Mononuclear cell (primary cell): ENCODE measurements around the gene GIMAP8. TPM values are rescaled to one million over a fixed set of nuclear protein-coding genes. Genes with fewer than 3 reads are reported as not detected.

ENCODE experiments used
- H3K27me3 ChIP-seq: 2 replicates; pipeline ENCODE4 v1.6.0; 2011; ENCODE audit warnings: low read length, control low read depth; ENCODE audit not compliant: insufficient read depth
- H3K4me1 ChIP-seq: 2 replicates; pipeline ENCODE4 v1.5.1; 2011; ENCODE audit warnings: mild to moderate bottlenecking, low read length, control low read depth; ENCODE audit not compliant: insufficient read depth
- H3K4me3 ChIP-seq: 2 replicates; pipeline ENCODE4 v1.5.1; 2011; ENCODE audit warnings: mild to moderate bottlenecking, low read length, moderate library complexity
- H3K9me3 ChIP-seq: 2 replicates; pipeline ENCODE4 v1.5.1; 2011; ENCODE audit warnings: low read depth, mild to moderate bottlenecking, control low read depth, low read length
- total RNA-seq: library from RNA; depleted of rRNA; stranded (reverse); fragments of >200 nt; gene quantifications from one replicate; pipeline ENCODE4 v1.2.3, GENCODE V29; 2012

GIMAP8 gene
- 4.2 TPM for total RNA-seq

GRCh38 chr7:150450491-150451001 is at the start of gene GIMAP8:
GIMAP8 (plus strand) TSS chr7:150450630; CDS start chr7:150466699, 16,069 bp downstream.
- Histone ChIP-seq H3K4me1 (peaks cover 68% of the 10 kb centered on the region), H3K27me3 (no peaks in the 10 kb centered on the region), H3K4me3 (peak within 1 kb of the TSS; percentile 92), H3K9me3 (no peaks in the 10 kb centered on the region)

- Histone ChIP-seq H3K4me3 (no peak overlapping the region), H3K27me3 (no peaks in the 10 kb centered on the region), H3K4me1 (peaks cover 17% of the 10 kb centered on the region), H3K9me3 (no peaks in the 10 kb centered on the region)
These were observed 49.5 kb upstream of the GIMAP8 start for GRCh38 chr7:150400788-150401423.

DNA sequence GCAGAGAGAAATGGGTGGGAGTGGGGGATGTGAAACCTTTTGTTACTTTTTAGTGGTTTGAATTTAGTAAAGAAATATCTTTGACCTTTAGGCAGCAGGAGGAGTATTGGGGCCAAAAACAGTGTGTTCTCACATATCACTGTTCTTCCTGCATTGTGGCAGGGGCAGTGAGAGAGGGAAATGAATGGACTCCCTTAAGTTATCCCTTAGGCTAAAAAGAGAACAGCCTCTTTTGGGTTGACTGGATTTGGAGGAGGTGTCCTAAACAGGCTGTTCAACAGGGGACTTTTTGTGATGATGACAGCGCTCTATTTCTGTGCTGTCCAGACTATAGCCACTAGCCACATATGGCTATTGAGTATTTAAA is 49.0 kb upstream of the GIMAP8 start:
- H3K9me3 ChIP-seq = no peaks in the 10 kb centered on the region
- no peak overlapping the region for H3K4me3 ChIP-seq
- no peaks in the 10 kb centered on the region for H3K27me3 ChIP-seq
- H3K4me1 ChIP-seq = peaks cover 22% of the 10 kb centered on the region

- Histone ChIP-seq H3K9me3 (no peaks in the 10 kb centered on the region), H3K4me1 (peaks cover 25% of the 10 kb centered on the region), H3K27me3 (no peaks in the 10 kb centered on the region)
These were observed 48.4 kb upstream of the GIMAP8 start for GRCh38 chr7:150401861-150402631.

GRCh38 chr7:150402671-150403321 is 47.6 kb upstream of the GIMAP8 start:
- Histone ChIP-seq H3K27me3 (no peaks in the 10 kb centered on the region), H3K9me3 (no peaks in the 10 kb centered on the region), H3K4me3 (no peak overlapping the region), H3K4me1 (peaks cover 28% of the 10 kb centered on the region)

More at GRCh38 chr7:150401861-150402631, 48.4 kb upstream of the GIMAP8 start:
- no peak overlapping the region for H3K4me3 ChIP-seq

- Histone ChIP-seq H3K4me3 (no peak overlapping the region), H3K27me3 (no peaks in the 10 kb centered on the region), H3K9me3 (no peaks in the 10 kb centered on the region), H3K4me1 (peaks cover 28% of the 10 kb centered on the region)
These were observed 46.9 kb upstream of the GIMAP8 start for GRCh38 chr7:150403376-150404171.

DNA sequence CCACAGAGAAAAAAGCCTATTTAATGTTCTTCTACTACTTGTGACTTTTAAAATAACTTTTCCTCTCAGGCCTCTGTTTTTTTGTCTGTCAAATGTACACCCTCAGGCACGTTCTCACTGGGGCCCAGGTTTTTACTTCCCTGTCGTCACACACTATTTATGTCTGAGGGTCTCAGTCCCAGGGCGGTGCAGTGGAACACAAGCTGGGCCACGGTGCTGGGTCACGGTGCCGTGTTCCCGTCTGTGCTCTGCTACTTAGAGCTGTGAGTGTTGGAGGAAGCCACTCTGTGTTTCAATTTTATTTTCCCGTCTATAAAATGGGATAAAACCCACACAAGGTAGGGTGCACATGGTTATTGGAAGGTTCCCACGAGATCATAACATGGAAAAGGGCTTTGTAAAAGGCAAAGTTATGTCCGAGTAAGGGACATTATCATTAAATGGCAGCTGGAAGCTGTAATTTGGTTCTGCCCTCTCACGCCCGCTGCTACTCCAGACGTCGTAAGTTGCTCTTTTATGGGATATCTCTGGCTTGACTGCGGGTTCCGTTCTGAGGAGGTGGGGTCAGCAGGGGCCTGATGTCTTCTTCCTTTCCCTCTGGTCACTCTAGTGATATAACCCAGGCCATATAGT is 46.1 kb upstream of the GIMAP8 start:
- H3K4me3 ChIP-seq = peak overlapping the region; percentile 64
- peaks cover 28% of the 10 kb centered on the region for H3K4me1 ChIP-seq

DNA sequence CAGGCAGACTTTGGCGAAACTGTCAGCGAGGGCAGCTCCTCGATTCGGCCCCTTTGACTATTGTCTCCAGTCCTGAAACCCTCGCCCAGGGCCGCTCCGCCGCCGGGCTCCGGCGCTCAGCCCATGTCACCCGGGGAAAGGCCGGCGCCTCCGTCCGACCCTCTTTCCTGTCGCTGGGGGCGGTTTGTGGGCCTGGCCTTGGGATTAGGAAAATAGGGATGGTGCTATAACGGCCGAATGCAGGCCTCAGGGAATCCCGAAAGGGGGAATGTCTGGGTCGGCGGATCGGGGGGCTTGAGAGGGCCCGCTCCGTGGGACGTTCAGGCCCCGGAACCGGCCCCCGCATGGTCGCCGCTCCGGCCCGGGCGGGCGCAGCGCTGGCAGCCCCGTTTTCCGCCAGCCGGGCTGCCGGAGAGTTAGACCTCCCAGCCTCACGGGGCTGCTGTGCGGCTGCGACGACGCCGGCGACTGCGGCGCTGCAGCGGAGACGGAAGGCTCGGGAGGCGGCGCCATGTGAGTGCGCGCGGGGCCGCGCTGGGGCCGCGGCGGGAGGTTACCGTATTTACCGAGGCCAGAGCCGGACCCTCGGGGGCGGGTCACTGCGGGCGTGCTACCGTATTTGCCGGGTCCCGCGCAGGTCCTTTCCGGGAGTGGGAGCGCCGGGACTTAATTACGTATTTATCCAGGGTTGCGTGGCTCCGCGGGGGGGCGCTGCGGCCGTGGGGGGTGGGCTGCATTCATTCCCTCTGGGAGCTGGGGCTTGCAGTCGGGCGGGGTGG is 45.4 kb upstream of the GIMAP8 start:
- Histone ChIP-seq H3K9me3 (no peaks in the 10 kb centered on the region), H3K4me1 (peaks cover 28% of the 10 kb centered on the region), H3K27me3 (no peaks in the 10 kb centered on the region), H3K4me3 (peak overlapping the region; percentile 64)

More for the DNA sequence above, 46.1 kb upstream of the GIMAP8 start:
- H3K9me3 ChIP-seq = no peaks in the 10 kb centered on the region
- no peaks in the 10 kb centered on the region for H3K27me3 ChIP-seq

DNA sequence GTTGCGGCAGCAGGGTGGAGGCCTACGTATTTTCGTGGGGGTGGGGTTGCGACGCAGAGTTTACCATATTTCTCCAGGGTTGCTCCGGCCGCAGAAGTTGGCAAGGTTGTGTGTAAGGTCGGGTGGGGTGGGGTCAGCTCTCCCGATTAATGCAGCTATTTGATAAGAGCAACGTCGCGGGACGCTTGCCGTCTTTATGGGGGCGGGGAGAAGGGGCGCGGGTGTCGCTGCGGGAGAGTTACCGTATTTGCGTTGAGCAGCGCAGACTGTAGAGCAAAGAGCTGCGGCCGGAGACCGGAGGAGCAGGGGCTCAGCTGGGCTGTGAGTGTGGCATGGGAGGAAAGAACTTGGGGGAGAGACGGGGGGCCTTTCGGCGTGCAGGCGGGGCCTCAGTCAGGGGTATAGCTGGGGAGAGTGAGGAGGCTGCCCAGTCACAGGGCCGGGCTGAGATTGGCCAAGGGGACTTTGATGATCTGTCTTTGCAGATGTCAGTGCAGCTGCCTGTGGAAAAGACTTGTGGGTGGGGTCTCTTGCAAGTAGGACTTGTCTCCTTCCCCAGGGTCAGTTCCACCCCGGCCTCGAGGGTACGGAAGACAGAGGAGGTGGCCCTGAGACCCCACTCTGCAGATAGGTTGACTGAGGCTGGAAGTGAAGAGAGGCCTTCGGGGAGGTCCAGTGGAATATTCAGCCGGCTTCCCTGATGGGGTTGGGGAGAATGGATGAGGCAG is 44.7 kb upstream of the GIMAP8 start:
- Histone ChIP-seq H3K27me3 (no peaks in the 10 kb centered on the region), H3K4me3 (peak overlapping the region; percentile 64), H3K4me1 (peaks cover 28% of the 10 kb centered on the region), H3K9me3 (no peaks in the 10 kb centered on the region)

- Histone ChIP-seq H3K4me3 (peak overlapping the region; percentile 64), H3K27me3 (no peaks in the 10 kb centered on the region), H3K9me3 (no peaks in the 10 kb centered on the region), H3K4me1 (peaks cover 28% of the 10 kb centered on the region)
These were observed 44.2 kb upstream of the GIMAP8 start for GRCh38 chr7:150406312-150406566.

DNA sequence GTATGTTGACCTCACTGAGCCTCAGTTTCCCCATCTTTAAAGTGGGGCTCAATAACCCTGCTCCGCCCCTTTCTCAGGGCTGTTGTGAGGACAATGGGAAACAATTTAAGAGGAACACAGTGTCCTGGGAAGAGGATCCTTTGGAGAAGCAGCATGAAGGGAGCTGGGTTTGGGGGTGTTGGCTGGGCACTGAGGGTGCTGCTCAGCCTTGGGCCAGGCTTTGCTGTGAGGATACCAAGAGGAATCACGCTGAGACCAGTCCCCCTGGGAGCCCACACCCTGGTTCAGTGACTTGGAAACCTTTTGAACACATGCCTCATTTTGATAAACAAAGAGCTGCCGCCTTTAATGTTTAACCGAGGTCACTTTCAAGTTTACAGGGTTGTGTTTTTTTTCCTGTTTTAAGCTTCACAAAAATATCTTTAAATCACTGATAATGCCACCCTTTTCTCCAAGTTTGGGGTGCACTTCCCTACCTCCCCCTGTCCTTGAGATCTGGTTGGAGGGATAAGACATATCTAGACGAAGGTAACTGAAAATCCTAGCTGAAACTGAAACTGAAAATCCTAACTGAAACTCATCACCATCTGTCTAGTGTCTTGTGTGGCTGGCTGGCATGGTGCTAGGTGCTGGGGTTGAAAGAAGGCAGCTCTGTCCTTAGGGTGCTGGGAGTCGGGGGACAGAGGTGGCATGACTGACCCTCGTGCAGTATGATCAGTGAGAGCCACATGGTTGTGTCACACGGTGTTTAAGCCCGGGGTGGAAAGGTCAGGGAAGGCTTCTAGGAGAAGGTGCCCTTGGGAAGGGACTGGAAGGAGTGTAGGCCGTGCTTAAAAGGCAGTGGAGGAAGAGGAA is 43.6 kb upstream of the GIMAP8 start:
- no peak overlapping the region for H3K4me3 ChIP-seq
- H3K9me3 ChIP-seq = no peaks in the 10 kb centered on the region
- H3K27me3 ChIP-seq = no peaks in the 10 kb centered on the region
- peaks cover 28% of the 10 kb centered on the region for H3K4me1 ChIP-seq

GRCh38 chr7:150407588-150408392 is 42.6 kb upstream of the GIMAP8 start:
- Histone ChIP-seq H3K4me3 (no peak overlapping the region), H3K4me1 (peaks cover 28% of the 10 kb centered on the region), H3K9me3 (no peaks in the 10 kb centered on the region), H3K27me3 (no peaks in the 10 kb centered on the region)
